HG03432 (cell line): ENCODE results near the gene RPS3.
"Not testable (repeated sequence)": the region's sequence is repeated elsewhere in the genome, so short reads cannot be mapped to it uniquely, and the experiment has no call there.

Source experiments
- ATAC-seq: cut with Tn5 transposase; IDR thresholded peaks from one replicate; pipeline ENCODE4 v1.9.1; 2021; ENCODE audit warnings: mild to moderate bottlenecking, moderate library complexity; ENCODE audit not compliant: unreplicated experiment

Gene RPS3

GRCh38 chr11:75413146-75413545 lies 13.8 kb downstream of the RPS3 start:
- ATAC-seq: not testable (repeated sequence)

- ATAC-seq: no peak
These were observed 14.5 kb downstream of the RPS3 start for GRCh38 chr11:75413864-75414263.

- no peak for ATAC-seq
These were observed 21.1 kb downstream of the RPS3 start for GRCh38 chr11:75420224-75421034.

- no peak for ATAC-seq
These were observed 21.8 kb downstream of the RPS3 start for GRCh38 chr11:75421035-75421602.

GRCh38 chr11:75421902-75422247 lies 22.6 kb downstream of the RPS3 start:
- ATAC-seq: no peak

GRCh38 chr11:75422248-75423231 lies 23.2 kb downstream of the RPS3 start:
- ATAC-seq: no peak

GRCh38 chr11:75423721-75424120 lies 24.4 kb downstream of the RPS3 start:
- ATAC-seq: no peak

GRCh38 chr11:75424396-75424795 lies 25.1 kb downstream of the RPS3 start:
- ATAC-seq: no peak

GRCh38 chr11:75425422-75425821 lies 26.1 kb downstream of the RPS3 start:
- ATAC-seq: no peak

GRCh38 chr11:75426720-75427086 lies 27.4 kb downstream of the RPS3 start:
- no peak for ATAC-seq

- ATAC-seq: no peak
These were observed 27.9 kb downstream of the RPS3 start for GRCh38 chr11:75427181-75427580.

GRCh38 chr11:75428281-75428724 lies 29.0 kb downstream of the RPS3 start:
- ATAC-seq: no peak

GRCh38 chr11:75428989-75429640 lies 29.8 kb downstream of the RPS3 start:
- no peak for ATAC-seq

- ATAC-seq: no peak
These were observed 30.3 kb downstream of the RPS3 start for GRCh38 chr11:75429641-75429901.

- ATAC-seq: peak; percentile 57
These were observed 30.8 kb downstream of the RPS3 start for GRCh38 chr11:75429902-75430713.

GRCh38 chr11:75430714-75431532 lies 31.6 kb downstream of the RPS3 start:
- no peak for ATAC-seq

GRCh38 chr11:75431533-75432525 lies 32.5 kb downstream of the RPS3 start:
- ATAC-seq: no peak

GRCh38 chr11:75432911-75433321 lies 33.6 kb downstream of the RPS3 start, which contains the start of gene KLHL35:
TSS of gene KLHL35 (minus strand) at chr11:75433203. CDS start at chr11:75430629, 2,574 bp downstream.
- no peak for ATAC-seq
